Stimulated activated CD8-positive, alpha-beta memory T cell treated with anti-CD3 and anti-CD28 coated beads, Interleukin-15, amount 100 ng/mL, for 48 hours (primary cell): ENCODE results near the gene GLRX5.
A peak's percentile ranks its signal among the peaks of the same experiment; 100 is the strongest.

Source experiments
- DNase-seq, 2 donors: peaks; one replicate each; pipeline ENCODE4 v3.0.0-alpha.2; 2020; ENCODE audit warnings: low read depth in 2 of 2

GLRX5 gene

DNA sequence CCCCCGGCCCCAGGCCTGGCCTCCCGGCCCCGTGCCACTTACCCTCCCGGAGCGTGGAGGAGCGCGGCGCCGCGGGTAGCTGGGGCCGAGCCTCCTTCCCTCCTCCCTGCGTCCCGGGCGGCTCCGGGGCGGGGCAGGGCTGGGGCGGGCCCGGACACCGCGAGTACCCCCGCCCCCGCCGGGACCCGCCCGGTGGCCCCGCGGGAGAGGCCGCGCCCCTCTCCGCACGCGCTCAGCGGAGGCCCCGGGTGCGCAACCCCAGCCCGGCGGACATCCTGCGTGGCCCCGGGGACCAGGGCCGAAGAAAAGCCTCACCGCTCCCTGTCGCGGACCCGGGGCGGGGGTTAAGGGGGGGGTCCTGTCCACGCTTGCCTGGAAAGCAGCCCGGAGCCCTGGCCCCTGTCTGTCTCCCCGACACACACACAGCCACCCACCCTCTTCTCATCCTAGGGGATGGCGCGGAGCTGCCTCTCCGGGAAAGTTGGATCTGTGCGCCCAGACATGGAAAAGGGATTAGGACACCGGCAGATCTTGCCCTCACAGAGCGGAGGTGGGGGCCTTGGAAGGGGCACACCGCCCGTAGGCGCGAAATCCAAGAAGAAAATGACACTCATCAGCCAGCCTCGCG lies 18.2 kb upstream of the GLRX5 start, which contains the start of gene SYNE3:
TSS of gene SYNE3 (minus strand) at position 97 of the 628 bp plus-strand sequence. CDS start 40,829 bp downstream, outside the sequence.
- peak in 1 of 2 donors; percentile 55 for DNase-seq

DNA sequence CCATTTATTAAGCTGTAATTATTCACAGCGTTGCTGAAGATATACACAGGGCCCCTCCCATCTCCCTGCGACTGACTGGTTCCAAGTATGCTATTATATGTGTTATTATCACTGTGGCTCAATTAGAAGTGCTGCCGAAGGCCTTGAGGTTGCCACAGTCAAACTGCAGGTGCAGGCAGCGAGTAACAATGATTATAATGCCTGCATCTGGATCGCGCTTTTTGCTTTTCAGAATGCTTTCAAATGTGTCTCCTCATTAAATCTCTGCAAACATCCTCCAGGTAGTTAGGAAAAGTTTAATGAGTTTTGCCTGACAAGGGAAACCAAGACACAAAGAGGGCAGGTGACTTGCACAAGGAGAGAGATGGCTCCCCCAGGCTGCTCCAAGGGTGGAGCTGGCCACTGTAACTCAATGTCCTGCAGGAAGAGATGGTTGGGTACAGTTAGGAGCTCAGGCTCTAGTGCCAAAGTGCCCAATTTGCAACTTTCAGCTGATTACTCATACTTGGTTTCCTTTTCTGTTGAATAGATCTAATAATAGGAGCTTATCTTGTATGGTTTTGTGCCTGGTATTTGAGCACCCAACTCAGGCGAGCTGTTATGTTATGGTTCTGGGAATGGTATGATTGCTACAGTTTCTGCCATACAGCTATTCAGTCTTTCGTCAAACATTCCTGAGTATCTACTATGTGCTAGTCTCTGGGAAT lies 16.7 kb upstream of the GLRX5 start:
- no peak for DNase-seq

DNA sequence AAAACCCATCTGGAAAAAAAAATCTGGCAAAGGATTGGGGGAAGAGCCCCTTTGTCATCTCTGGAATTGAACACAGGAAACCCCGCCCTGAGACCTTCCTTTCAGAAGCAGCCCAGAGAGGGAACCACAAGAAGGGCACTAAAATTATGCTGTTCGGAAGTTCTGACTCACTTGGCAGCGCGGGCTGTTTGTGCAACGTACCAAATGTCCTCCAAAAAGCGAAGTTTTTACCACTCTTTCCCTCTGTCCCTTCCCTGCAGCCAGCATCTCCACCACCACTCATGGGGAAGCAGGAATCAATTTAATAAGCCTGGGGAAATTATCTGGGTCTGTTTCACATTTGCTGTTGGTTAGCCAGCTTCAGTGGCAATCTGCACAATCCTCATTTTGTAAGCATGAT lies 15.2 kb upstream of the GLRX5 start:
- peak; percentile 59 to 64 for DNase-seq

- no peak for DNase-seq
Measured at GRCh38 chr14:95520346-95520745, 14.5 kb upstream of the GLRX5 start.

- no peak for DNase-seq
Measured at GRCh38 chr14:95521001-95521400, 13.8 kb upstream of the GLRX5 start.

DNA sequence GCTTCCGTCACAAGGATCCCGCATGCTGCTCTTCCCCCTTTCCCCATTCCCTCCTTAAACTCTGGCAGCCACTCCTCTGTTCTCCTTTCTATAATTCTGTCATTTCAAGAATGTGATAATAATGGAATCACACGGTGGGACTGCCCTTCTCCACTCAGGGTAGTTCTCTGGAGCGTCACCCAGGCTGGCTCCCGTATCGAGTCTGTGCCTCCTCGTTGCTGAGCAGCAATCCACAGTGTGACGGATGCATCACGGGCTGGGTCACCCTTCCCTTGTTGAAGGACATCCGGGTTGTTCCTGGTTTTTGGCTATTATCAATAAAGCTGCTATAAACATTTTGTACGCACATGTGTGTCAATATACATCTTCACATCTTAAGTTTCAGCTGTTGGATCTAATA lies 12.7 kb upstream of the GLRX5 start:
- DNase-seq: no peak

DNA sequence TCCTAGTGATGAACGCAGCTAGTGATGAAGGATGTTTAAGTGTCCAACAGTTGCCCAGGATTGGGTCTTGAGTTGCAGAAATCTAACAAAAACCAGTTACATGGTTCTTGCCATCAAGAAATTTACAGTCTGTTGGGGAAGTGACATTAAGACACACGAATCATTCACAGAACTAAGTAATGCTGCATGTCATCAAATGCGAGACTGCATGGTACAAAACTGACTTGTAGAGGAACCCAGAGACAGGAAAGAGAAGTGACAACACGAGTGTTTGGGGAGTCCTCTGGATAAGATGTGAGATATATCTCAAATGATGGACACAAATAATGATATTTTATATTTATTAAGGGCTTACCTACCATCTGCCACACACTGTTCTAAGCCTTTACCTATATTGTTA lies 12.3 kb upstream of the GLRX5 start:
- no peak for DNase-seq

DNA sequence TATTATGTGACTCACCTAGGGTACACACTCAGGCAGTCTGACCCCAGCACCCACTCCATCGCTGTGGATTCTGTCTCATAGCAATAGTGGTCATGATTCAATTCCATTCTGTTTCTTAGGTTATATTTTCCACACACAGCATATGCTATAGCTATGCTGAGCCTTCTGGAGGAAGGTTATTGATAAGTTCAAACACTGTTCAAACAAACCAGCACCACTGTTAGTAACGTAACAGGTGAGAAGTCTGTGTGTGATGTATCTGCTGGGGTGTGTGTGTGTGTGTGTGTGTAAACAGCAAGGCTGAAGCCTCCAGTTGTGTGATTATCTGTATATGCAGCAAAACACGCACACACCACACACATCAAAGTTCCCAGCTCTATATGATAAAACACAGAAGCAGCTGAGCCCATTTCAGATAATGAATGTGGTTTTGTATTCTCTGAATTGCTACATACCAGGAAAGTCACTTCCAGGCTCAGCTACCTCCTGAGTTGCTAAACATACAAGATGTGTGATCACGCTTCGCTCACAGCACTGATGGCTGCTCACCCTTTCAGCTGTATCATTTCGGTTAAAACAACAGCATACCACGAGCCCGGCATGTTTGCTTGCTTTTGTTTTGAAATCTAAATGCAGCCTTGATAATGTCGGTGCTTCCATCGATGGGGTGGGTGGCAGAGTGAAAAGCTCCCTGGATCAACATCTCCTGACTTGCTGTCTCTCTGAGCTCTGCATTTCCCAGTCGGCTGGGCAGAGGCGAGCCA lies 11.6 kb upstream of the GLRX5 start:
- no peak for DNase-seq

- DNase-seq: no peak
Measured at GRCh38 chr14:95523815-95524448, 10.9 kb upstream of the GLRX5 start.

DNA sequence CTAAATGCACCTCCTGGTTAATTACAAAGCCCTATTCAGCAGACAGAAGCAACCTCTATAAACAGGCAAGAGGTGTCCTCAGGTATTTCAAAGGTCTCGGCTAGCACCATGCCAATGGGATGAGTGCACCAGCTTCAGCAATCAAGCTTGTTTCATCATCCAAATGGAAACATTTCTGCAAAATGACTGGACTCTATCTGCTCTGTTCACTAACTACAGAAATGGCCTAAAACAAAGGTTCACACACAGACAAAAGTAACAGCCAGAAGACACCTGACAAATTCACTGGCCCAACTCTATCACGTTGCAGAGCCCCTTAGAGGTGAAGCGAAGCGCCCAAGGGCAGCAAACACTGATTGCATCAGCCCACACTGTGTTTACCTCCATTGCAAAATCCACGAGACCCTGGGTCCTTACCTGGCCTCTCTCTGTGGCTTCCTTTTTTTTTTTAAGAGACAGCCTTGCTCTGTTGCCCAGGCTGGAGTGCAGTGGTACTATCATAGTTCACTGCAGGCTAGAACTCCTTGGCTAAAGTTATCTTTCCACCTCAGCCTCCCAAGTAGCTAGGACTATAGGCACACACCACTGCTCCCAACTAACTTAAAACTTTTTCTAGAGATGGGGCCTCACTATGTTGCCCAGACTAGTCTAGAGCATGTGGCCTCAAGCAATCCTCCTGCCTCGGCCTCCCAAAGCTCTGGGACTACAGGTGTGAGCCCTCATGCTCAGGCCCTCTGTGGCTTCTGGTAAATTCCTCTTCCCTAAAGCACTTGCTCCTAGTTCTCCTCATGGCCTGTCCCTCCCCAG lies 9.9 kb upstream of the GLRX5 start:
- no peak for DNase-seq

- DNase-seq: no peak
Measured at GRCh38 chr14:95525999-95526398, 8.9 kb upstream of the GLRX5 start.

DNA sequence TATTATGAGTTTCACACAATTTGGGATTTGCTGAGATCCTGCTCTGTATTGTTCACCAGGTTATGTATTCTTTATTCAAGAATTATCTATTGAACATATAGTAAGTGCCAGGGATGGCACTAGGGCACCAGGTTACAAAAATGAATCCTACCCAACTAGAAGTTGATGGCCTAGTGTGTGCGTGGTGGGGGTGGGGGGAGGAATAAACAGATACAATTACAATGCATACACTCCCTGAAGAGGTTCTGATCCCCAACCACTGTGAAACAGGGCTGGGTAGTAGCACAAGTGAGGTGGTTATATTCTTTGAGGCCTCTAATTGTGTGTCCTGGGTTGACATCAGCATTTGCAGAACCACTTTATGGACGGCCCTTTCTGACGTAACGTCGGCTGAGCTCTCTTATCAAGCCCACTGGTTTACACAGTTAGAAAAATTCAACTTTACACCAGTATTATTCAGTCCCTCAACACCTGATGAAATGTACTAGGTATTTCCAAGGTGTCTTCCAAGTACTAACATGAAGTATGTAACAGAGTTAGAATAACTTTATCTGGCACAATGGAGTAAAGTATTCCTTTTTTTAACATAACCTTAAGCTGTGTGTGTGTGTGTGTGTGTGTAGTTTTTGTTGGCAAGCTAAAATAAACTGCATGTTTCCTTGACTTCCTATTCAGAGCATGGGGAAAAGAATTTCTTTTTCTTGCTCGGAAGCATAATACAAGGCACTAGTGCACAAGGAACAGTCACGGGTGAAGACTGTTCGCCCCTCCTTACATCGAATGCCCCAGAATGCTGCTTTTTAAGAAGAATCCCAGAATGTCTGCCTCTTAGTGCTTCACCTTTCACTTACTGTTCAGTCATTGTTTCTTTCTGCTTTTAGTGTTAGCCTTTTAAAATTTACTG lies 8.1 kb upstream of the GLRX5 start:
- no peak for DNase-seq

GRCh38 chr14:95527387-95528002 lies 7.4 kb upstream of the GLRX5 start:
- DNase-seq: no peak

GRCh38 chr14:95529216-95529615 lies 5.6 kb upstream of the GLRX5 start:
- DNase-seq: no peak

- DNase-seq: no peak
Measured at GRCh38 chr14:95530473-95531276, 4.2 kb upstream of the GLRX5 start.

DNA sequence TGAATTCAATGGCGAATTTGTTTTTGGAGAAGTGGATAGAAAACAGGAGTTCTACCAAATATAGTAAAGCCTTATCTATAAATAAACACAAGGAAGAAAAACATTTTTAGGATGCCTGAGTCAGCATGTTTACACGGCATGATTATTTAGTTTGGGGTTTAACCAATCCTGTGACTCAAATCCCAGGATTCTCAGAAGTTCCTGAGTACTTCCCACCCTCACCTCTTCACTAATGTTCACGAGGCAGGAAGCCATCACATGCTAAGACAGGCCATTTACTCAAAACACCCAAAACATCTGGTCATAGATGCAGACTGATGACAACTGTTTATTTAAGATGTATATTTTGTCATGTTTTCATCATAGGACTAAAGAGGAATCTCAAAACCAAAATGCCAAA lies 3.4 kb upstream of the GLRX5 start:
- no peak for DNase-seq

- DNase-seq: no peak
Measured at GRCh38 chr14:95531969-95532368, 2.9 kb upstream of the GLRX5 start.

DNA sequence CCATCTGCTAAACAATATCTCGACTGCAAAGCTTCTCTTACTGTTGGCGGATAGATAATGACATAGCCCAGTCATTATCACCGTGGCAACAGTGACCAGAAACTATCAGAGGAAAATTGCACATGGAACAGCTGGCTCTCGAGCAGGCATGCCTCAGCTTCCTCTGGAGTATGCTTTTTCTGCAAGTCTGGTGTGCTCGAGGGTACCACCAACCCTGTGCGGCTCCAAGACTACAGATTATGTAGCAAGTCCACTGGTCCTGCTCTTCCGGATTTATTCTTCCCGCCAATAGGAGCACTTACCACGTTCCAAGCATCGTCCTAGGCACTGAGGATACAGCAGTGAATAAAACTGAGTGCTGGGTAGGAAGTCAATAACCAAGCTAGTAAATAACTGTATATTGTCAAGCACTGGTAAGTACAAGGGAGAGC lies 1.4 kb upstream of the GLRX5 start:
- no peak for DNase-seq

- no peak for DNase-seq
Measured at GRCh38 chr14:95533822-95534221, 1.0 kb upstream of the GLRX5 start.
